ENCODE results near the gene ZBTB17. TPM values are rescaled to one million over a fixed set of nuclear protein-coding genes. Genes with fewer than 3 reads are reported as not detected.

Gene ZBTB17
- total RNA-seq, 1 experiment from 2014 or later, result 50.3 TPM

GRCh38 chr1:15958111-15958510 is 17.8 kb downstream of the ZBTB17 start:
- peaks cover 28% of the 10 kb centered on the region for H3K4me1 ChIP-seq (ENCODE audit: insufficient read depth, low read length, poor library complexity, severe bottlenecking)
- CTCF ChIA-PET, result no interaction called here
- POLR2A ChIA-PET (ENCODE audit: low non-redundant PET), result no interaction called here
- no peak for DNase-seq (ENCODE audit: low spot score)
- no peaks in the 10 kb centered on the region for H3K27me3 ChIP-seq (replicated peaks; ENCODE audit: insufficient read depth, low read depth, low read length, poor library complexity)
- H3K36me3 ChIP-seq (ENCODE audit: insufficient read depth, low read length, poor library complexity, severe bottlenecking), result no peaks in the 10 kb centered on the region
- H3K27ac ChIP-seq (ENCODE audit: low read depth, low read length, poor library complexity, severe bottlenecking), result no peak overlapping the region
- no TSS peak for BruUV-seq (replicated peaks)
- no peaks in the 10 kb centered on the region for H3K9me3 ChIP-seq (ENCODE audit: low read depth, low read length, poor library complexity, severe bottlenecking)
- no peak for TF ChIP-seq CTCF (conservative IDR thresholded peaks at IDR 0.05; ENCODE audit: low read depth, low read length)
- no peak for TF ChIP-seq EZH2 (IDR thresholded peaks at IDR 0.05; ENCODE audit: borderline replicate concordance, low read depth, low read length, poor library complexity, severe bottlenecking)
- intact Hi-C loops (cut with micrococcal nuclease; ENCODE audit: unreplicated experiment), result no loop called here
- H3K4me3 ChIP-seq (ENCODE audit: low read depth, low read length, poor library complexity, severe bottlenecking), result no peak overlapping the region

DNA sequence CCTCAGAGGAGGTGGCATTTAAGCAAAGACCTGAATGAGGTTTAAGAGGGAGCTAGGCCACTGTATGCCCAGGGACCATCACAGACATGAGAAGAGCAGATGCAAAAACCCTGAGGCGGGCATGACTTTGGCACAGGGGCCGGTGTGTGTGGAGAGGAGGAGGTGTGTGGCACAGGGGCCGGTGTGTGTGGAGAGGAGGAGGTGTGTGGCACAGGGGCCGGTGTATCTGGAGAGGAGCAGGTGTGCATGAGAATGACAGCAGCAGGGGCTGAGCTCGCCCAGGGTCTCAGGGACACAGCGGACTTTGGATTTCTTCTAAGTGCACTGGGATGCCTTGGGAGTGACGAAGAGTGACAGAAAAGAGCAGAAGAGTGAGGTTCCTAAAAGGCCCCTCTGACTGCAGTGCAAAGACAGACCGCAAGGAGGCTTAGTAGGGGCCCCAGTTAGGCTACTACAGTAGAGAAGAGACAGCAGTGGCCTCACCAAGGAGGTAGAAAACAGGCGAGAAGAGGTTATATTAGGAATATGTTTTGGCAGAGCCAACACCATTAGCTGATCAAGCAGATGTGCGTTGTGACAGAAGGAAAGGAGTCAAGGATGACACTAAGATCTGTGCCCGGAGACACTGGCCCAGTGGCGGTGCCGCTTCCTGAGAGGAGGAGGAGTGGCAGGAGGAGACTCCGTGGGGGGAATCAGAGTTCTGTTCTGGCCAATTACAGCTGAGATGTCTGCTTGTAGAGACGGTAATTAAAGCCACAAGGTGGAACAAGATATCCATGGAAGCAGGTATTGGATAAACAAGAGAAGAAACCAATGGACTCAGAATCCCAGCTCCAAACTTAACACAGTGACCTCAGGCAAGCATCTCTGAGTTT is 18.4 kb downstream of the ZBTB17 start:
- Histone ChIP-seq H3K4me1 (ENCODE audit: insufficient read depth, low read length, poor library complexity, severe bottlenecking) (peaks cover 30% of the 10 kb centered on the region), H3K36me3 (ENCODE audit: insufficient read depth, low read length, poor library complexity, severe bottlenecking) (no peaks in the 10 kb centered on the region), H3K4me3 (ENCODE audit: low read depth, low read length, poor library complexity, severe bottlenecking) (no peak overlapping the region), H3K9me3 (ENCODE audit: low read depth, low read length, poor library complexity, severe bottlenecking) (no peaks in the 10 kb centered on the region), H3K27ac (ENCODE audit: low read depth, low read length, poor library complexity, severe bottlenecking) (no peak overlapping the region), H3K27me3 (replicated peaks; ENCODE audit: insufficient read depth, low read depth, low read length, poor library complexity) (no peaks in the 10 kb centered on the region)
- no TSS peak for BruUV-seq (replicated peaks)
- intact Hi-C loops (cut with micrococcal nuclease; ENCODE audit: unreplicated experiment), result no loop called here
- POLR2A ChIA-PET (ENCODE audit: low non-redundant PET), result no interaction called here
- TF ChIP-seq EZH2 (IDR thresholded peaks at IDR 0.05; ENCODE audit: borderline replicate concordance, low read depth, low read length, poor library complexity, severe bottlenecking) (no peak), CTCF (conservative IDR thresholded peaks at IDR 0.05; ENCODE audit: low read depth, low read length) (no peak)
- no peak for DNase-seq (ENCODE audit: low spot score)
- CTCF ChIA-PET, result no interaction called here

- no peaks in the 10 kb centered on the region for H3K27me3 ChIP-seq (replicated peaks; ENCODE audit: insufficient read depth, low read depth, low read length, poor library complexity)
- no peaks in the 10 kb centered on the region for H3K9me3 ChIP-seq (ENCODE audit: low read depth, low read length, poor library complexity, severe bottlenecking)
- BruUV-seq (replicated peaks), result no TSS peak
- no peaks in the 10 kb centered on the region for H3K36me3 ChIP-seq (ENCODE audit: insufficient read depth, low read length, poor library complexity, severe bottlenecking)
- ChIA-PET POLR2A (ENCODE audit: low non-redundant PET) (no interaction called here), CTCF (no interaction called here)
- no peak for DNase-seq (ENCODE audit: low spot score)
- intact Hi-C loops (cut with micrococcal nuclease; ENCODE audit: unreplicated experiment), result no loop called here
- H3K4me1 ChIP-seq (ENCODE audit: insufficient read depth, low read length, poor library complexity, severe bottlenecking), result peaks cover 43% of the 10 kb centered on the region
- TF ChIP-seq EZH2 (IDR thresholded peaks at IDR 0.05; ENCODE audit: borderline replicate concordance, low read depth, low read length, poor library complexity, severe bottlenecking), result no peak
- TF ChIP-seq CTCF (conservative IDR thresholded peaks at IDR 0.05; ENCODE audit: low read depth, low read length), result no peak
- no peak overlapping the region for H3K4me3 ChIP-seq (ENCODE audit: low read depth, low read length, poor library complexity, severe bottlenecking)
- no peak overlapping the region for H3K27ac ChIP-seq (ENCODE audit: low read depth, low read length, poor library complexity, severe bottlenecking)
These were observed 19.8 kb downstream of the ZBTB17 start for GRCh38 chr1:15956150-15956549.

Measured in A673 (cell line).